Body of pancreas (tissue), 4 donors: ENCODE data around the gene CROCC2. TPM values are rescaled to one million over a fixed set of nuclear protein-coding genes. Genes with fewer than 3 reads are reported as not detected.

Source experiments
- ATAC-seq: fragments of 150-250 bp; one replicate; pipeline ENCODE4 v1.9.1; 2016
- DNase-seq, 4 donors: peaks; one replicate each; pipeline ENCODE4 v3.0.0-alpha.2; 2019
- H3K27ac ChIP-seq, 4 donors: fragments of 200-600 bp; sonication (generic); 1 replicate in 3 of 4; 2 replicates in 1 of 4; pipeline versions ENCODE4 v1.5.1 to v1.6.1; 2016 to 2019; ENCODE audit warnings: mild to moderate bottlenecking in 1 of 4, mixed read lengths in 1 of 4, moderate library complexity in 1 of 4
- H3K27me3 ChIP-seq, 2 donors: fragments of 200-600 bp; sonication (generic); one replicate each; pipeline ENCODE4 v1.6.0; 2016; ENCODE audit warnings: mild to moderate bottlenecking in 1 of 2
- H3K36me3 ChIP-seq, 2 donors: fragments of 200-600 bp; sonication (generic); replicated peaks in 1 of 2; 2 replicates each; pipeline ENCODE4 v1.5.1; 2016; ENCODE audit warnings: low read depth in 2 of 2; ENCODE audit not compliant: insufficient read depth in 1 of 2
- H3K4me1 ChIP-seq: fragments of 200-600 bp; sonication (generic); one replicate; pipeline ENCODE4 v1.6.0; 2016
- H3K4me3 ChIP-seq, 2 donors: fragments of 200-600 bp; sonication (generic); 1 replicate in 1 of 2; 2 replicates in 1 of 2; pipeline ENCODE4 v1.5.1; 2016 to 2019
- H3K9me3 ChIP-seq, 3 donors: fragments of 200-600 bp; sonication (generic); 1 replicate in 2 of 3; 2 replicates in 1 of 3; pipeline ENCODE4 v1.5.1; 2016
- CTCF ChIP-seq, 7 experiments: fragments of 450-650 bp in 4 of 7; fragments of 200-600 bp in 3 of 7; sonication (generic) in 3 of 7; IDR thresholded peaks; one replicate each; pipeline ENCODE4 v1.5.1; 2016 to 2019; ENCODE audit warnings: antibody characterized with exemption in 7 of 7
- POLR2A ChIP-seq, 3 donors: fragments of 450-650 bp; IDR thresholded peaks; one replicate each; pipeline ENCODE4 v1.6.1; 2016; ENCODE audit warnings: antibody characterized with exemption in 3 of 3, mild to moderate bottlenecking in 2 of 3
- WGBS, 2 donors: methylation state at CpG; one replicate each; pipeline ENCODE4 v1.1.5; 2017; 5-methylcytosine and 5-hydroxymethylcytosine counted together
- intact Hi-C: fragments of 100-400 bp; cut with DNase I; formaldehyde crosslinking; loops from one replicate; pipeline ENCODE4 v1.15.1; 2023
- total RNA-seq, 2 donors: library from RNA; depleted of rRNA; stranded (reverse); fragments of >200 nt; gene quantifications; one replicate each; pipeline ENCODE4 v1.1.0, GENCODE V29; 2016

Gene CROCC2
- total RNA-seq, 2 donors from 2014 or later = under 0.01 TPM; not detected in 1

GRCh38 chr2:240993446-240994170 is 87.5 kb downstream of the CROCC2 start:
- no peaks in the 10 kb centered on the region for H3K9me3 ChIP-seq
- peak overlapping the region in 1 of 4 donors; percentile 64 for H3K27ac ChIP-seq
- WGBS, 2 donors = 86 to 91% methylated on average over 9 to 19 of the region's 19 CpGs
- peaks cover 62% of the 10 kb centered on the region for H3K4me1 ChIP-seq
- TF ChIP-seq POLR2A (IDR thresholded peaks at IDR 0.05) (no peak), CTCF (IDR thresholded peaks at IDR 0.05) (no peak)
- peak in 1 of 4 donors; percentile 1 for DNase-seq
- no peaks in the 10 kb centered on the region for H3K27me3 ChIP-seq
- H3K4me3 ChIP-seq = no peak overlapping the region
- no peaks in the 10 kb centered on the region for H3K36me3 ChIP-seq
- ATAC-seq = no peak
- intact Hi-C loops = no loop called here

DNA sequence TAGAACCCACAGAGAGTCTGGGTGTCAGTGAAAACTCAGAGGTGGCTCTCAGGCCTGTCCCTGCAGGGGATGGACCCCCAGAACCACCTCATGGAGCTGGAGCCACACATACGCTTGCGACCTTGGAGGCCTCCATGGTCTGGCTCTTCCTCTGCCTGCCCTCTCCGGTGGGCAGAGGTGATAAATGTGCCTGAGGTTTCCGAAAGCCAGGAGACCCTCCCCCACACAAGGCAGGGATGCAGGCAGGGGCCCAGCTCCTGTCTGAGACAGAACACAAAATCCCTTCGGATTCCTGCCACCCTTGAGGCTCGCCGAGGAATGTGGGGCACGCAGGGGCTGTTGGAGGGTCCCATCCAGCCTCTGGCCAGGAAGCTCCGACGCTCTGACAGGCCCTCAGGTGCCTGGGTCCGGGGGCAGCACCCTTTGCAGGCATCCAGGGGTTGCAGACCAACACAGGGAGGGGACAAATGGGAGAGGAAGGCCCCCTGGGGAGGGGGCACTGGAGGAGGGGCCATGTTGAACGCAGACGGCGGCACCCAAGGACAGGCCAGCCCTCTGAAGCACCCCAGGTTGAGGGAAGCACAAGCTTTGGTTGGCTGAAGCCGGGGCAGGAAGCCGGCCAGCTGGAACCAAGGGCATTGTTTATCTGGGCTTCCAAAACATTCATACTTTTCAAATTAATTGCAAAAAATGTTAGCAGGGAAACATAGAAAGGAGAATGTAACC is 88.2 kb downstream of the CROCC2 start:
- peak overlapping the region; percentile 4 to 78 (median 54) for H3K27ac ChIP-seq
- no peak overlapping the region for H3K4me3 ChIP-seq
- TF ChIP-seq POLR2A (IDR thresholded peaks at IDR 0.05) (no peak), CTCF (IDR thresholded peaks at IDR 0.05) (no peak)
- H3K36me3 ChIP-seq = no peaks in the 10 kb centered on the region
- WGBS, 2 donors = 47 to 80% methylated on average over 4 to 16 of the region's 16 CpGs
- no peaks in the 10 kb centered on the region for H3K27me3 ChIP-seq
- no peaks in the 10 kb centered on the region for H3K9me3 ChIP-seq
- peaks cover 64% of the 10 kb centered on the region for H3K4me1 ChIP-seq
- intact Hi-C loops = no loop called here
- DNase-seq (peak in 1 of 4 donors; percentile 11), ATAC-seq (no peak)

GRCh38 chr2:240995041-240996021 is 89.2 kb downstream of the CROCC2 start:
- ATAC-seq = no peak
- Histone ChIP-seq H3K9me3 (no peaks in the 10 kb centered on the region), H3K27ac (peak overlapping the region in 3 of 4 donors; percentile 59 to 78 (median 64)), H3K27me3 (no peaks in the 10 kb centered on the region), H3K36me3 (no peaks in the 10 kb centered on the region), H3K4me1 (peaks cover 73% of the 10 kb centered on the region), H3K4me3 (no peak overlapping the region)
- peak in 3 of 4 donors; percentile 16 to 35 (median 35) for DNase-seq
- 71 to 72% methylated on average over 14 to 24 of the region's 24 CpGs for WGBS, 2 donors
- no peak for TF ChIP-seq POLR2A (IDR thresholded peaks at IDR 0.05)
- no peak for TF ChIP-seq CTCF (IDR thresholded peaks at IDR 0.05)
- intact Hi-C loops = no loop called here

DNA sequence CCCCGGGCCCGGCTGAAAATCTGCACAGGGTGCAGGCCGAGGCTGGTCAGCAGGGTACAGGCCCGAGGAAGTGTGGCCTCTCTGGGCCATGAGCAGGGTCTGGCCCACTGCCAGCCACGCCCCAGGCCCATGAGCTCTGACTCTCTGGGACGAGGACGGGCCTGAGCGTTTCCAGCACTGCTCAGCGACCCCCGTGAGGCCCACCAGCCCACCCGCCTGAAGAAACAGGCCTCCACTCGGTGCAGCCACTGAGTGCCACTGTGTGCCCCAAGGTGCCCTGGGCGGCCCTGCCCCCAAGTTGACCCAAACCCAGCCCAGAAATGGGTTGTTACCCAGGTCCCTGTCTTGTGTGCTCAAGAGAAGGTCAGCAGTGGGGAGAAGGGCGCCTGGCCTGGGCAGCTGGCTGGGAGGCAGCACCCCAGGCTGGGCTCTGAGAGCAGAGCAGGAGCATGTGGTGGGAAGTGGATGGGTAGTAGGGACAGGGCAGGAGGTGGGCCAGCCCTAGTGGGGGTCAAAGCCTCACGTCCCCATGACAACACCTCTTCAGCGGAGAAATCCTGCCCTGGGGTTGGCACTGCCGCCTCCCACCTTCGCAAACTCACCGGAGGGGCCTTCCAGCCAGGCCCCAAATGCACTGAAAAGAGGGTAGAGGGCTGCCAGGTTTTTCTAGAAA is 90.2 kb downstream of the CROCC2 start:
- Histone ChIP-seq H3K36me3 (no peaks in the 10 kb centered on the region), H3K4me3 (no peak overlapping the region), H3K9me3 (no peaks in the 10 kb centered on the region), H3K4me1 (peaks cover 78% of the 10 kb centered on the region), H3K27me3 (no peaks in the 10 kb centered on the region), H3K27ac (peak overlapping the region in 3 of 4 donors; percentile 66 to 85 (median 78))
- WGBS, 2 donors = 63 to 89% methylated on average over 8 to 16 of the region's 19 CpGs
- ATAC-seq (no peak), DNase-seq (peak in 2 of 4 donors; percentile 6 to 14)
- intact Hi-C loops = no loop called here
- TF ChIP-seq POLR2A (IDR thresholded peaks at IDR 0.05) (no peak), CTCF (IDR thresholded peaks at IDR 0.05) (no peak)
